Upper lobe of left lung (tissue), 4 donors: ENCODE results near the gene MEAK7.
A peak's percentile ranks its signal among the peaks of the same experiment; 100 is the strongest.

ENCODE experiments used
- CTCF ChIP-seq, 6 experiments: fragments of 450-650 bp in 4 of 6; fragments of 200-600 bp in 2 of 6; sonication (generic) in 2 of 6; IDR thresholded peaks; one replicate each; pipeline ENCODE4 v1.5.1; 2016 to 2019; ENCODE audit warnings: antibody characterized with exemption in 6 of 6
- EP300 ChIP-seq, 4 donors: sonication (generic); formaldehyde crosslinking; IDR thresholded peaks; one replicate each; pipeline ENCODE4 v1.5.1; 2017; ENCODE audit warnings: antibody characterized with exemption in 4 of 4, control low read depth in 2 of 4
- POLR2A ChIP-seq, 4 donors: fragments of 450-650 bp; IDR thresholded peaks; one replicate each; pipeline ENCODE4 v1.5.1; 2016 to 2017; ENCODE audit warnings: antibody characterized with exemption in 4 of 4, mild to moderate bottlenecking in 2 of 4
- POLR2AphosphoS5 ChIP-seq, 2 donors: sonication (generic); formaldehyde crosslinking; IDR thresholded peaks; one replicate each; pipeline ENCODE4 v1.5.1; 2017; ENCODE audit warnings: antibody characterized with exemption in 2 of 2

GRCh38 chr16:84532291-84532724 lies 27.8 kb upstream of the MEAK7 start:
- TF ChIP-seq EP300 (IDR thresholded peaks at IDR 0.05) (no peak), CTCF (IDR thresholded peaks at IDR 0.05) (no peak), POLR2AphosphoS5 (IDR thresholded peaks at IDR 0.05) (peak; percentile 59 to 77), POLR2A (IDR thresholded peaks at IDR 0.05) (peak in 1 of 4 donors; percentile 15)
